GM18505 (cell line): ENCODE results near the gene RNF181.

ENCODE experiments used
- ATAC-seq: cut with Tn5 transposase; IDR thresholded peaks from one replicate; pipeline ENCODE4 v1.9.1; 2021; ENCODE audit not compliant: unreplicated experiment
- POLR2A ChIP-seq: IDR thresholded peaks from 4 replicates; pipeline ENCODE4 v1.6.1; 2011; ENCODE audit warnings: borderline replicate concordance; ENCODE audit not compliant: insufficient read depth, insufficient read length; ENCODE audit errors: extremely low read depth

The RNF181 gene

DNA sequence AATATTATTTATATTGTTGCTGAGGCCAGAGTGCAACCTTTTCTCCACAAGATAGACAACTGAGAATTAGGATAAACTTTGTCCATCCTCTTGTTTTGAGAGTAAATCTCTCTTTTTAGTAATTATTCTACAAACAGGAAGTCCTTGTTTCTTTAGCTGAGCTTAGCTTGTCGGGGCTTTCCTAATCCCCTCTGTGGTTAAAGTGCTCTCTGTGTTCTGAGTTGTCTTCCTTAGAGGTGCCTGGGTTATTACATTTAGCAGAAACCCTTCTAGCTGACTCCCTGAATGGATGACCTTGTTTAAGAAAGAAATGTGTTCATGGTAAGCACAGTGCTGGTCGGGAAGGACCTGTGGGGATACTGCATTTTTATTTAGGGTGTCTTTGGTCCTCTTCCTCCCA lies 33.1 kb downstream of the RNF181 start:
- no peak for ATAC-seq
- TF ChIP-seq POLR2A: no peak

DNA sequence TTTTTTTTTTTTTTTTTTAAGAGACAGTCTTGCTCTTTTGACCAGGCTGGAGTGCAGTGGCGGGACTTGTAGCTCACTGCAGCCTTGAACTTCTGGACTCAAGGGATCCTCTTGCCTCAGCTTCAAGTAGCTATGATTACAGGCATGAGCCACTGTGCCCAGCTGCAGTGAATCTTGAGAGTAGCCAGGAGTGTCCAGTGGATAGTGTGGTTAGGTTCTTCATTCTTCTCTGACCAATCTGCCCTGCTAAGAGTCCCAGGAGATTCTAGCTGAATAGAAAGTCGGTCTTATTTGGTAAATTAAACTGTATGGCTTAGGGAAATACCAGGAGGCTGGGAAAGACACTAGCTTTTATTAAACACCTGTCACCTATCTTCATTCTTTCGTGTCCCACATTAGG lies 35.8 kb downstream of the RNF181 start:
- ATAC-seq: no peak
- TF ChIP-seq POLR2A: no peak

DNA sequence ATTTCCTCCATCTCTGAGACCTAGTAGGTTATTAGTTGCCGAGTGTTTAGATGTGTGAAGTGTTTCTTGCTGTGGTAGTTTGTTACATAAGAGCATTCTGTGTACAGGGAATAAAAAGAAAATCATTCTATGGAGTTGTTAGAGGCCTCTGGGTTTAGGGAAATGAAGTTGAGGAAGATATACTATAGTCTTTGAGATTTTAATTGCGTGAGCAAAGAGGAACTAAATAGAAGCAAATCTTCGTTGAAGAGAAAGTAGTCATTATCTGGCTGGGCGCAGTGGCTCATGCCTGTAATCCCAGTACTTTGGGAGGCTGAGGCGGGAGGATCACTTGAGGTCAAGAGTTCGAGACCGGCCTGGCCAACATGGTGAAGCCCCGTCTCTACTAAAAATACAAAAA lies 39.5 kb downstream of the RNF181 start:
- TF ChIP-seq POLR2A: no peak
- ATAC-seq: no peak

DNA sequence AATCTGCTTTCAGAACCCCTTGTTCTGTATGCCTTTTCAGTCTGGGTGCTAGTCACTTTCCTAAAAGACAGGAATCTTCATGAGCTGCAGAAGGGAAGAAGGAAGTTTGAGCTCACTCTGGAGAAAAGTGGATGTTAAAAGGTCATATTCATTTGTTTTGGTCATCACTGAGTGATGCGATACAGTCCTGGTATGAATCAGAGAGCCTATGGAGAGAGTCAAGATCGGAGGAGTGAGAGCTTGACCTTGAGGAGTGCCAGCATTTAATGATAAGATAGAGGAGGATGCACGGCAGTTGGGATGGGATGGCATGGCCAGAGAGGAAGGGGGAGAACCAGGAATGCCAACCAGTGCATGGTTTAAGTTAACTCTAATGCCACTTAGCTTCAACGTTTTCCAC lies 40.1 kb downstream of the RNF181 start:
- TF ChIP-seq POLR2A: no peak
- no peak for ATAC-seq

DNA sequence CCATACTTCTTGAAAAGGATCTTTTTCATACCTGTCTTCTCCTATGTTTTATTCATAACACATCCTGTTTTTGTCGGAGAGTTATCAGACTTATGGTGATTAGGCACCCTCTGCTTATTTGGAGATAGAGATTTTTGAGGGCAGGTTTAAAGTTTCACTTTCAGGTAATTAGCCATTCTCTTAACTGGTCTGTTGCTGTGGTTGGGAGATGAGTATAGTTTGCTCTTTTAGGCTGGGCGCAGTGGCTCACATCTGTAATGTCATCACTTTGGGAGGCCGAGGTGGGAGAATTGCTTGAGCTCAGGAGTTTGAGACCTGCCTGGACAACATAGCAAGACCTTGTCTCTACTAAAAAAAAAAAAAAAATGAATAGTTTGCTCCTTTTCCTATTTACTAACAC lies 47.2 kb downstream of the RNF181 start:
- no peak for TF ChIP-seq POLR2A
- ATAC-seq: no peak

DNA sequence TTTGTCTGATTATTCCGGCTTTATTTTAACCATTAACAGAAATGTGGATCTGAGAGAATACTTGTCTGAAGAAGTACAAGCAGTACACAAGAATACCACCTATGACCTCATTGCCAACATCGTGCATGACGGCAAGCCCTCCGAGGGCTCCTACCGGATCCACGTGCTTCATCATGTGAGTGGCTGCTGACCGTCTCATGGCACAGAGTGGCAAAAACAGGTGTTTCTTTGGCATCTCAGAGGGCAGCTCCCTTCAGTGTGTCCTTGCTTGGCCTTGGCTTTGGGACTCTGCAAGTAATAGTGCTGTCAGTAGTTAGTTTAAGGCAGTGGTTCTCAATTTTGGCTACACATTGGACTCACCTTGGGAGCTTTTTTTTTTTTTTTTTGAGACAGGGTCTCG lies 49.4 kb downstream of the RNF181 start:
- ATAC-seq: no peak
- no peak for TF ChIP-seq POLR2A

DNA sequence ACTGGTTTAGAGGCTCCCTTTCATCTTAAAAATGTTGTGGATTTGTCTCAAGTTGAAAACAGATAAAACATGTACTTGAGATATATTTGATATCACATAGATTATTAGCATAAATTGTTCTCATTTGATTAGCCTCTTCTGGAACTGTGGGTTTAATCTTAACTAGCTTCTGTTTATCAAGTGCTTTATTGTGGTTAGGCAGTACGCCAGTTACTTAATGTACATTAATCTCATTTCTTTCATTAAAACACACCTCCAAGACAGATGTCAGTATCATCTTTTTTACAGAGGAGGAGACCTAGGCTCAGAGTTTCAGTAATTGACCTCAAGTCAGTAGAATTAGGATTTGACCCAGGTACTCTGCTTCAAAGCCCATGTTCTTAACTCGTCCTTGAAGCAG lies 50.6 kb downstream of the RNF181 start:
- no peak for ATAC-seq
- no peak for TF ChIP-seq POLR2A
